ENCODE data around the gene RAB39A. TPM values are rescaled to one million over a fixed set of nuclear protein-coding genes. Genes with fewer than 3 reads are reported as not detected.
A peak's percentile ranks its signal among the peaks of the same experiment; 100 is the strongest.

RAB39A gene
- total RNA-seq (2013; cell fraction: nucleolus; rRNA removed) = 9.3 and 10.0 TPM in 2 replicates
- total RNA-seq (2014; rRNA removed) = 5.8 and 8.3 TPM in 2 replicates
- 9.2 and 9.5 TPM in 2 replicates for total RNA-seq (2014; rRNA removed; fragmentation: Illumina TruSeq; extraction: Trizol)
- 5.5 and 6.8 TPM in 2 replicates for total RNA-seq (2021)
- 0.68 TPM for polyA plus RNA-seq (2011; ENCODE audit: low read depth)
- polyA plus RNA-seq (2011; rRNA removed) = 6.8 and 8.0 TPM in 2 replicates
- 3.3 TPM in 2 replicates for polyA plus RNA-seq (2011; cell fraction: cytosol; rRNA removed)
- polyA plus RNA-seq (2011; cell fraction: nucleus; rRNA removed) = 1.5 and 1.6 TPM in 2 replicates
- polyA plus RNA-seq (2012) = 1.6 and 1.7 TPM in 2 replicates
- 6.8 and 7.5 TPM in 2 replicates for polyA plus RNA-seq (2014; fragmentation: Illumina TruSeq; extraction: Trizol)
- polyA plus RNA-seq (2014; fragmentation: Nextera tagmentation; extraction: Ambion mirVana) = under 1 TPM; 0.10 to 0.18 TPM
- polyA plus RNA-seq (2014; rRNA removed) = 3.6 and 4.3 TPM in 2 replicates
- 1 to 10 TPM; 2.0 to 2.1 TPM for polyA plus RNA-seq (2016; fragmentation: Nextera tagmentation; extraction: Ambion mirVana)
- 5.6 and 7.2 TPM in 2 replicates for polyA minus RNA-seq (2011; rRNA and poly(A)+ RNA removed)
- 2.3 and 3.4 TPM in 2 replicates for polyA minus RNA-seq (2011; cell fraction: cytosol; rRNA and poly(A)+ RNA removed)
- 0.85 and 2.0 TPM in 2 replicates for polyA minus RNA-seq (2011; cell fraction: nucleus; rRNA and poly(A)+ RNA removed)
- percentile 56 among the genes with signal in this experiment for Bru-seq, nascent RNA
- BruChase-seq, experiment 1, labeled RNA remaining after a 6-hour chase = percentile 47 among the genes with signal in this experiment
- BruChase-seq, experiment 2, labeled RNA remaining after a 2-hour chase = percentile 51 among the genes with signal in this experiment
- long read RNA-seq, experiment 1, partial matches to known transcripts = 0 of 3 reads
- long read RNA-seq, experiment 1, other reads (novel, unspliced or antisense) = 1 of 3 reads
- long read RNA-seq, experiment 2, partial matches to known transcripts = 0 of 2 reads
- long read RNA-seq, experiment 2, other reads (novel, unspliced or antisense) = 0 of 2 reads

GRCh38 chr11:107928046-107928766, at the start of gene RAB39A:
RAB39A (plus strand) TSS chr11:107928448; CDS start chr11:107928569, 121 bp downstream.
- Histone ChIP-seq H3K27ac (ENCODE audit: control insufficient read depth, insufficient read depth) (peak within 1 kb of the TSS; percentile 69), H3K4me1 (ENCODE audit: control insufficient read depth, insufficient read depth, low read length) (peaks cover 13% of the 10 kb centered on the region; the same call in 1 of the 2 replicates), H2AFZ (ENCODE audit: control insufficient read depth, low read depth, low read length) (peak within 1 kb of the TSS; percentile 86), H4K20me1 (ENCODE audit: control insufficient read depth, insufficient read depth) (no peaks in the 10 kb centered on the region), H3K9ac (ENCODE audit: control insufficient read depth, insufficient read depth, low read length) (peak within 1 kb of the TSS; percentile 75), H3K4me2 (ENCODE audit: control insufficient read depth, insufficient read depth) (peak within 1 kb of the TSS; percentile 72), H3K9me3 (replicated peaks; ENCODE audit: control insufficient read depth, insufficient read depth, low read length) (no peaks in the 10 kb centered on the region), H3K4me3 (peak within 1 kb of the TSS; percentile 94), H3K27me3 (replicated peaks in 1 of 2; ENCODE audit: control insufficient read depth in 2 of 2, insufficient read depth in 2 of 2, low read length in 1 of 2) (no peaks in the 10 kb centered on the region), H3K79me2 (ENCODE audit: control insufficient read depth, insufficient read depth, low read length) (peaks cover 24% of the 10 kb centered on the region), H3K36me3 (ENCODE audit: control insufficient read depth in 2 of 2, insufficient read depth in 2 of 2, low read length in 1 of 2) (no peaks in the 10 kb centered on the region)
- WGBS (ENCODE audit: insufficient coverage, insufficient replicate concordance, low lambda C conversion rate, missing lambda C conversion rate) = 1% methylated on average over 44 of the region's 61 CpGs
- in situ Hi-C loops (cut with MboI) (no loop called here), intact Hi-C loops (cut with micrococcal nuclease; ENCODE audit: unreplicated experiment) (loop anchor here (10.0 kb wide), 1 partner anchor 727 kb away; no protein-coding TSS in a partner anchor)
- RAD21 ChIA-PET (ENCODE audit: unreplicated experiment) = no interaction called here
- SMC1A ChIA-PET (ENCODE audit: uncharacterized antibody, unreplicated experiment) = no interaction called here
- FAIRE-seq = peak; percentile 98
- POLR2A ChIA-PET = no interaction called here
- CTCF ChIA-PET = interaction anchor here (1.6 kb wide), 1 partner anchor 15 kb away, joined by 3 read pairs; no protein-coding TSS in a partner anchor
- peak; percentile 95 for DNase-seq (ENCODE audit: low read depth, low spot score)
- peak; percentile 96 for ATAC-seq
- BruUV-seq (replicated peaks) = no TSS peak
- TF ChIP-seq IRF4 (IDR thresholded peaks at IDR 0.05; ENCODE audit: low read depth, low read length) = no peak
- TF ChIP-seq ZBED1 (IDR thresholded peaks at IDR 0.05; ENCODE audit: borderline replicate concordance) = no peak
- no peak; the same call in 1 of the 2 replicates for TF ChIP-seq TAF1 (IDR thresholded peaks at IDR 0.05; ENCODE audit: borderline replicate concordance, low read depth, low read length)
- TF ChIP-seq ETV6 (conservative IDR thresholded peaks at IDR 0.05 in 1 of 2, IDR thresholded peaks at IDR 0.05 in 1 of 2; ENCODE audit: borderline replicate concordance in 1 of 2, low read depth in 1 of 2) = no peak
- TF ChIP-seq MEF2B (IDR thresholded peaks at IDR 0.05; ENCODE audit: partially characterized antibody, poor library complexity, severe bottlenecking) = peak; percentile 7
- peak; percentile 87 for TF ChIP-seq CEBPZ (IDR thresholded peaks at IDR 0.05; ENCODE audit: low read depth, low read length)
- peak; percentile 23 for TF ChIP-seq USF2 (IDR thresholded peaks at IDR 0.05; ENCODE audit: borderline replicate concordance, low read depth, low read length)
- no peak for TF ChIP-seq ZSCAN29 (IDR thresholded peaks at IDR 0.05)
- no peak for TF ChIP-seq SKIL (IDR thresholded peaks at IDR 0.05; ENCODE audit: low read depth, poor library complexity, severe bottlenecking)
- TF ChIP-seq CREM (IDR thresholded peaks at IDR 0.05; ENCODE audit: low read depth) = peak; percentile 54; the same call in 1 of the 2 replicates
- TF ChIP-seq LARP7 (IDR thresholded peaks at IDR 0.05) = peak; percentile 44; the same call in 1 of the 2 replicates
